Measurements from ENCODE around the gene MRPL47. TPM values are rescaled to one million over a fixed set of nuclear protein-coding genes. Genes with fewer than 3 reads are reported as not detected.
"Not testable (repeated sequence)": the region's sequence is repeated elsewhere in the genome, so short reads cannot be mapped to it uniquely, and the experiment has no call there.

The MRPL47 gene
- 60.4 and 68.1 TPM in 2 replicates for total RNA-seq (2014; rRNA removed; shearing (Covaris generic))
- 33.8 and 42.4 TPM in 2 replicates for polyA plus RNA-seq (2014; cell fraction: nucleus; rRNA removed)

GRCh38 chr3:179604321-179605078 lies at the start of gene MRPL47, which contains the start of gene NDUFB5:
TSS of gene MRPL47 (minus strand) at chr3:179604638. CDS start at chr3:179604624, 14 bp downstream.
TSS of gene NDUFB5 (plus strand) at chr3:179604794. CDS start at chr3:179604816, 22 bp downstream.
- DNase-seq (ENCODE audit: extremely low read depth, low read depth): peak; percentile 91

GRCh38 chr3:179653096-179653797 lies 48.8 kb upstream of the MRPL47 start:
- DNase-seq (ENCODE audit: extremely low read depth, low read depth): peak; percentile 34

GRCh38 chr3:179652447-179653095 lies 48.1 kb upstream of the MRPL47 start, which contains the start of gene USP13:
TSS of gene USP13 (plus strand) at chr3:179653040. CDS start at chr3:179653226, 186 bp downstream.
- DNase-seq (ENCODE audit: extremely low read depth, low read depth): peak; percentile 29

GRCh38 chr3:179651687-179652446 lies 47.4 kb upstream of the MRPL47 start:
- DNase-seq (ENCODE audit: extremely low read depth, low read depth): no peak

- no peak for DNase-seq (ENCODE audit: extremely low read depth, low read depth)
Measured at GRCh38 chr3:179646177-179646576, 41.7 kb upstream of the MRPL47 start.

GRCh38 chr3:179643837-179644236 lies 39.4 kb upstream of the MRPL47 start:
- not testable (repeated sequence) for DNase-seq (ENCODE audit: extremely low read depth, low read depth)

- no peak for DNase-seq (ENCODE audit: extremely low read depth, low read depth)
Measured at GRCh38 chr3:179642871-179643270, 38.4 kb upstream of the MRPL47 start.

GRCh38 chr3:179640469-179640868 lies 36.0 kb upstream of the MRPL47 start:
- DNase-seq (ENCODE audit: extremely low read depth, low read depth): no peak

- DNase-seq (ENCODE audit: extremely low read depth, low read depth): no peak
Measured at GRCh38 chr3:179630753-179631451, 26.5 kb upstream of the MRPL47 start.

- no peak for DNase-seq (ENCODE audit: extremely low read depth, low read depth)
Measured at GRCh38 chr3:179624451-179624850, 20.0 kb upstream of the MRPL47 start.

- DNase-seq (ENCODE audit: extremely low read depth, low read depth): no peak
Measured at GRCh38 chr3:179622023-179622422, 17.6 kb upstream of the MRPL47 start.

GRCh38 chr3:179615458-179616173 lies 11.2 kb upstream of the MRPL47 start:
- no peak for DNase-seq (ENCODE audit: extremely low read depth, low read depth)

GRCh38 chr3:179613807-179614206 lies 9.4 kb upstream of the MRPL47 start:
- no peak for DNase-seq (ENCODE audit: extremely low read depth, low read depth)

GRCh38 chr3:179610066-179610465 lies 5.6 kb upstream of the MRPL47 start:
- DNase-seq (ENCODE audit: extremely low read depth, low read depth): no peak

GRCh38 chr3:179608931-179609720 lies 4.7 kb upstream of the MRPL47 start:
- no peak for DNase-seq (ENCODE audit: extremely low read depth, low read depth)

GRCh38 chr3:179606534-179607085 lies 2.2 kb upstream of the MRPL47 start:
- no peak for DNase-seq (ENCODE audit: extremely low read depth, low read depth)

GRCh38 chr3:179603831-179604230 lies 607 bp downstream of the MRPL47 start:
- no peak for DNase-seq (ENCODE audit: extremely low read depth, low read depth)

- no peak for DNase-seq (ENCODE audit: extremely low read depth, low read depth)
Measured at GRCh38 chr3:179603321-179603720, 1.1 kb downstream of the MRPL47 start.

Data from NCI-H460 (cell line).